Measurements from ENCODE around the gene ORC5. TPM values are rescaled to one million over a fixed set of nuclear protein-coding genes. Genes with fewer than 3 reads are reported as not detected.

Gene ORC5
- total RNA-seq, 2 donors from 2014 or later = 13.8 to 14.8 TPM

DNA sequence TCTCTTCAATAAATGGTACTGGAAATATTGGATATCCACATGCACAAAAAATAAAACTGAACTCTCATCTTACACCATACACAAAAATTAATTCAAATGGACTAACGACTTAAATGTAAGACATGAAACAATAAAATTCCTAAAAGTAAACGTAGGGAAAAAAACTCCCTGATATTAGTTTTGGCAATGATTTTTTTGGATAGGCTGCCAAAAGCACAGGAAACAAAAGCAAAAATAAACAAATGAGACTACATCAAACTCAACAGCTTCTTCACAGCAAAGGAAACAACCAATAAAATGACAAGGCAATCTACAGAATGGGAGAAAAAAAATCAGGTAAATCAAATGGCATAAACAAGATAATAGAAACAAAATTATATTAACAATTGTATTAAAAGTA, 65.7 kb downstream of the ORC5 start:
- no peak overlapping the region for H3K4me3 ChIP-seq
- no peaks in the 10 kb centered on the region for H3K36me3 ChIP-seq
- H3K27ac ChIP-seq = no peak overlapping the region
- H3K4me1 ChIP-seq (ENCODE audit: control insufficient read depth in 1 of 2, low read depth in 2 of 2) = no peaks in the 10 kb centered on the region
- no peak for ATAC-seq (ENCODE audit: insufficient number of reproducible peaks, low FRiP score, low read depth)
- H3K27me3 ChIP-seq (replicated peaks; ENCODE audit: insufficient read depth) = no peaks in the 10 kb centered on the region
- no peak for DNase-seq (ENCODE audit: low spot score)
- TF ChIP-seq CTCF (IDR thresholded peaks at IDR 0.05) = no peak
- H3K9me3 ChIP-seq = no peaks in the 10 kb centered on the region

DNA sequence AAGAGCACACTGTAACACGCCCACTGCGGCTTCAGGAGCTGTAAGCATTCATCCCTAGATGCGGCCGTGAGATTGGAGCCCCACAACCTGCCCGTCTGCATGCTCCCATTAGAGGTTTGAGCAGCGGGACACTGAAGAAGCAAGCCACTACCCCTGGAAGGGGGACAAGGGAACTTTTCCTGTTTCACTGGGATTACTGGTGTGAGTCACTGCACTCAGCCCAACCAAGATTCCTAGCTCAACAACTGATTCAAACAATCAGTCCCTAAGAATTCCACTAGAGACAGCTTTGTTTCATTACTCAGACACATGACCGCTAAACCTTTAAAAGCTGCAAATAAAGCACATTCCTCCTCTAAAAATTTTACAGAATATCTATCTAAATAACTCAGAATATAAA, 69.8 kb downstream of the ORC5 start:
- ATAC-seq (ENCODE audit: insufficient number of reproducible peaks, low FRiP score, low read depth) (no peak), DNase-seq (ENCODE audit: low spot score) (no peak)
- H3K4me3 ChIP-seq = no peak overlapping the region
- no peaks in the 10 kb centered on the region for H3K4me1 ChIP-seq (ENCODE audit: control insufficient read depth in 1 of 2, low read depth in 2 of 2)
- peaks cover 9% of the 10 kb centered on the region for H3K36me3 ChIP-seq
- TF ChIP-seq CTCF (IDR thresholded peaks at IDR 0.05) = no peak
- no peak overlapping the region for H3K27ac ChIP-seq
- H3K27me3 ChIP-seq (replicated peaks; ENCODE audit: insufficient read depth) = no peaks in the 10 kb centered on the region
- no peaks in the 10 kb centered on the region for H3K9me3 ChIP-seq

DNA sequence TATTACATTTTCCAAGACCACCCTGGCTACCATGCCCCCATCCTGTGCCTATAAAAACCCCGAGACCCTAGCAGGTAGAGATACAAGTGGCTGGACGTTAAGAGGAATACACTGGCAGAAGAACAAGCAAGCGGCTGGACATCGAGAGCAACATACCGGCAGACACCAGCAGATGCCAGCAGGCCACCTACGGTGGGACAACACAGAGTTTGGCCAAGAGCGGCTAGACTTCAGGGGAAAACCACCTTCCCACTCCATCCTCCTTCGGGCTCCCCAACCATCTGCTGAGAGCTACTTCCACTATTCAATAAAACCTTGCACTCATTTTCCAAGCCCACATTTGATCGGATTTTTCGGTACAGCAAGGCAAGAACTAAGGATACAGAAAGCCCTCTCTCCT, 70.3 kb downstream of the ORC5 start:
- Histone ChIP-seq H3K27me3 (replicated peaks; ENCODE audit: insufficient read depth) (no peaks in the 10 kb centered on the region), H3K36me3 (peaks cover 14% of the 10 kb centered on the region), H3K27ac (no peak overlapping the region), H3K4me3 (no peak overlapping the region), H3K4me1 (ENCODE audit: control insufficient read depth in 1 of 2, low read depth in 2 of 2) (no peaks in the 10 kb centered on the region), H3K9me3 (no peaks in the 10 kb centered on the region)
- DNase-seq (ENCODE audit: low spot score) (no peak), ATAC-seq (ENCODE audit: insufficient number of reproducible peaks, low FRiP score, low read depth) (no peak)
- TF ChIP-seq CTCF (IDR thresholded peaks at IDR 0.05) = no peak

DNA sequence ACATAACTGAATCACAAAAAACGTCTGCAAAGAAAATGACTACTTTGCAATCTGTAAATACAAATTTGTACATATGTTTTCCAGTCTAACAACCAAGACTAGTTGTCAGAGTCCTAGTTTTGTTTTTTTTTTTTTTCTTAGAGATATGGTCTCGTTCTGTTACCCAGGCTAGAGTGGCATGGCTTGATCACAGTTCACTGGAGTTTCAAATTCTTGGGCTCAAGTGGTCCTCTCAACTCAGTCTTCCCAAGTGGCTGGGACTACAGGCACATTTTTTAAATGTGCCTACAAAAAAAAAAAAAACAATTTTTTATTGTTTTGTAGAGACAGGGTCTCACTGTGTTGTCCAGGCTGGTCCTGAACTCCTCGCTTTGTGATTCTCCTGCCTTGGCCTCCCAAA, 70.8 kb downstream of the ORC5 start:
- no peak for TF ChIP-seq CTCF (IDR thresholded peaks at IDR 0.05)
- DNase-seq (ENCODE audit: low spot score) = no peak

GRCh38 chr7:104136561-104136960, 71.3 kb downstream of the ORC5 start:
- TF ChIP-seq CTCF (IDR thresholded peaks at IDR 0.05) = no peak
- Histone ChIP-seq H3K9me3 (no peaks in the 10 kb centered on the region), H3K4me1 (ENCODE audit: control insufficient read depth in 1 of 2, low read depth in 2 of 2) (no peaks in the 10 kb centered on the region), H3K4me3 (no peak overlapping the region), H3K27me3 (replicated peaks; ENCODE audit: insufficient read depth) (no peaks in the 10 kb centered on the region), H3K27ac (no peak overlapping the region), H3K36me3 (peaks cover 16% of the 10 kb centered on the region)
- no peak for ATAC-seq (ENCODE audit: insufficient number of reproducible peaks, low FRiP score, low read depth)
- no peak for DNase-seq (ENCODE audit: low spot score)

More for the DNA sequence above, 70.8 kb downstream of the ORC5 start:
- H3K9me3 ChIP-seq = no peaks in the 10 kb centered on the region
- H3K27me3 ChIP-seq (replicated peaks; ENCODE audit: insufficient read depth) = no peaks in the 10 kb centered on the region
- no peak for ATAC-seq (ENCODE audit: insufficient number of reproducible peaks, low FRiP score, low read depth)
- peaks cover 16% of the 10 kb centered on the region for H3K36me3 ChIP-seq
- no peak overlapping the region for H3K4me3 ChIP-seq
- H3K27ac ChIP-seq = no peak overlapping the region
- no peaks in the 10 kb centered on the region for H3K4me1 ChIP-seq (ENCODE audit: control insufficient read depth in 1 of 2, low read depth in 2 of 2)

Measured in thoracic aorta (tissue), 2 donors.